ENCODE measurements around the gene CENPL.

DNA sequence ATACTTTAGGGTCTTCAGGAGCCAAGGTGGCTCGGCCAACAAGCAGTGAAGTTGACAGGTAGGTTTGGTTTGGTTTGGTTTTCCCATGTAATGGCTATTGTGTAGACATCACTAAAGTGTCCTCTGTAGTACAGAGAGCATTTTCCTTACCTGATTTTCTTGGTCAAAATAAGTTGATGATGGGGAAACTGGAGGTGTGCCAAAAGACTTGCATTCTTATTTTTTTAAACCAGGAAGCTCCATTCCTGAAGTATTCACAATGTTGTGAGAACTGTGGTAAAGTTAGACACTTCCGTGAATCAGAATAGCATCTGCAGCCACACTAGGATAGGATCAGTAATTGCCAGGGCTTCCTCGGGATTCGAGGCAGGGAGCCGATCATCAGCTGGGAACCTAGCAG is 46.4 kb upstream of the CENPL start:
- TF ChIP-seq POLR2A (IDR thresholded peaks at IDR 0.05), result no peak
- TF ChIP-seq, protein P1, sequence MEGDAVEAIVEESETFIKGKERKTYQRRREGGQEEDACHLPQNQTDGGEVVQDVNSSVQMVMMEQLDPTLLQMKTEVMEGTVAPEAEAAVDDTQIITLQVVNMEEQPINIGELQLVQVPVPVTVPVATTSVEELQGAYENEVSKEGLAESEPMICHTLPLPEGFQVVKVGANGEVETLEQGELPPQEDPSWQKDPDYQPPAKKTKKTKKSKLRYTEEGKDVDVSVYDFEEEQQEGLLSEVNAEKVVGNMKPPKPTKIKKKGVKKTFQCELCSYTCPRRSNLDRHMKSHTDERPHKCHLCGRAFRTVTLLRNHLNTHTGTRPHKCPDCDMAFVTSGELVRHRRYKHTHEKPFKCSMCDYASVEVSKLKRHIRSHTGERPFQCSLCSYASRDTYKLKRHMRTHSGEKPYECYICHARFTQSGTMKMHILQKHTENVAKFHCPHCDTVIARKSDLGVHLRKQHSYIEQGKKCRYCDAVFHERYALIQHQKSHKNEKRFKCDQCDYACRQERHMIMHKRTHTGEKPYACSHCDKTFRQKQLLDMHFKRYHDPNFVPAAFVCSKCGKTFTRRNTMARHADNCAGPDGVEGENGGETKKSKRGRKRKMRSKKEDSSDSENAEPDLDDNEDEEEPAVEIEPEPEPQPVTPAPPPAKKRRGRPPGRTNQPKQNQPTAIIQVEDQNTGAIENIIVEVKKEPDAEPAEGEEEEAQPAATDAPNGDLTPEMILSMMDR (IDR thresholded peaks at IDR 0.05), result no peak

Measured in breast epithelium (tissue), 3 donors.